Right atrium auricular region (tissue), 2 donors: ENCODE results near the gene ZFP28. TPM values are rescaled to one million over a fixed set of nuclear protein-coding genes. Genes with fewer than 3 reads are reported as not detected.

Experiments used
- DNase-seq: peaks from one replicate; pipeline ENCODE4 v3.0.0-alpha.2; 2019; ENCODE audit warnings: low spot score
- H3K27ac ChIP-seq, 2 donors: fragments of 200-600 bp; sonication (generic); 1 replicate in 1 of 2; 2 replicates in 1 of 2; pipeline ENCODE4 v1.5.1; 2016 to 2019
- H3K27me3 ChIP-seq, 2 donors: fragments of 200-600 bp; sonication (generic); one replicate each; pipeline versions ENCODE4 v1.5.1 to v1.6.0; 2017 to 2019
- H3K36me3 ChIP-seq: fragments of 200-600 bp; sonication (generic); one replicate; pipeline ENCODE4 v1.5.1; 2016
- H3K4me1 ChIP-seq, 2 donors: fragments of 200-600 bp; sonication (generic); one replicate each; pipeline versions ENCODE4 v1.5.1 to v1.6.0; 2017 to 2019
- H3K4me3 ChIP-seq, 2 donors: fragments of 200-600 bp; sonication (generic); 1 replicate in 1 of 2; 2 replicates in 1 of 2; pipeline ENCODE4 v1.5.1; 2017 to 2019; ENCODE audit warnings: mild to moderate bottlenecking in 1 of 2, moderate library complexity in 1 of 2
- H3K9me3 ChIP-seq, 2 donors: fragments of 200-600 bp; sonication (generic); one replicate each; pipeline ENCODE4 v1.5.1; 2019
- CTCF ChIP-seq, 2 donors: fragments of 200-600 bp; sonication (generic); IDR thresholded peaks; one replicate each; pipeline ENCODE4 v1.5.1; 2019; ENCODE audit warnings: antibody characterized with exemption in 2 of 2
- total RNA-seq, 2 donors: library from RNA; depleted of rRNA; stranded (reverse); fragments of >200 nt; gene quantifications; one replicate each; pipeline ENCODE4 v1.1.0, GENCODE V29; 2016

Gene ZFP28
- total RNA-seq, 2 donors from 2014 or later, result 4.0 to 4.6 TPM

- H3K4me3 ChIP-seq, result no peak overlapping the region
- peaks cover 54 to 98% of the 10 kb centered on the region in 2 donors for H3K9me3 ChIP-seq
- peaks cover 81% of the 10 kb centered on the region for H3K36me3 ChIP-seq
These were observed 35.2 kb downstream of the ZFP28 start for GRCh38 chr19:56573914-56574313.

GRCh38 chr19:56577719-56578602 lies 39.2 kb downstream of the ZFP28 start:
- no peak for DNase-seq
- Histone ChIP-seq H3K4me1 (no peaks in the 10 kb centered on the region), H3K36me3 (peaks cover 49% of the 10 kb centered on the region), H3K4me3 (no peak overlapping the region), H3K27ac (no peak overlapping the region), H3K9me3 (peaks cover 66 to 100% of the 10 kb centered on the region in 2 donors), H3K27me3 (no peaks in the 10 kb centered on the region)
- no peak for TF ChIP-seq CTCF (IDR thresholded peaks at IDR 0.05)

More at GRCh38 chr19:56573914-56574313, 35.2 kb downstream of the ZFP28 start:
- no peaks in the 10 kb centered on the region for H3K4me1 ChIP-seq
- no peak for TF ChIP-seq CTCF (IDR thresholded peaks at IDR 0.05)
- no peak for DNase-seq
- H3K27me3 ChIP-seq, result no peaks in the 10 kb centered on the region
- H3K27ac ChIP-seq, result no peak overlapping the region

GRCh38 chr19:56594446-56594782 lies 55.7 kb downstream of the ZFP28 start:
- Histone ChIP-seq H3K36me3 (no peaks in the 10 kb centered on the region), H3K4me1 (peaks cover 0 to 19% of the 10 kb centered on the region in 2 donors), H3K27ac (no peak overlapping the region), H3K9me3 (no peaks in the 10 kb centered on the region), H3K4me3 (peak overlapping the region; percentile 85 to 97), H3K27me3 (no peaks in the 10 kb centered on the region)
- no peak for TF ChIP-seq CTCF (IDR thresholded peaks at IDR 0.05)
- DNase-seq, result no peak

GRCh38 chr19:56594783-56595547 lies 56.2 kb downstream of the ZFP28 start, which contains the start of gene ZNF71:
ZNF71 (plus strand) TSS chr19:56595302; CDS start chr19:56601559, 6,257 bp downstream.
- peak within 1 kb of the TSS; percentile 61 to 86 for H3K27ac ChIP-seq
- H3K36me3 ChIP-seq, result no peaks in the 10 kb centered on the region
- H3K9me3 ChIP-seq, result no peaks in the 10 kb centered on the region
- peak in 1 of 2 donors; percentile 15 for TF ChIP-seq CTCF (IDR thresholded peaks at IDR 0.05)
- peaks cover 0 to 19% of the 10 kb centered on the region in 2 donors for H3K4me1 ChIP-seq
- no peaks in the 10 kb centered on the region for H3K27me3 ChIP-seq
- H3K4me3 ChIP-seq, result peak within 1 kb of the TSS; percentile 85 to 97
- DNase-seq, result peak; percentile 88

GRCh38 chr19:56595548-56595899 lies 56.8 kb downstream of the ZFP28 start:
- TF ChIP-seq CTCF (IDR thresholded peaks at IDR 0.05), result no peak
- Histone ChIP-seq H3K27ac (peak overlapping the region; percentile 61 to 86), H3K4me3 (peak overlapping the region; percentile 85 to 97), H3K9me3 (no peaks in the 10 kb centered on the region), H3K27me3 (no peaks in the 10 kb centered on the region), H3K36me3 (no peaks in the 10 kb centered on the region), H3K4me1 (peaks cover 0 to 19% of the 10 kb centered on the region in 2 donors)
- DNase-seq, result no peak
